Measurements from ENCODE around the gene PODN. TPM values are rescaled to one million over a fixed set of nuclear protein-coding genes. Genes with fewer than 3 reads are reported as not detected.

PODN gene
- total RNA-seq, 1 donor from 2014 or later = 4.6 TPM

GRCh38 chr1:53022179-53022578, 39.8 kb upstream of the PODN start:
- Mint-ChIP-seq H3K4me3 (no peak overlapping the region), H3K4me1 (no peaks in the 10 kb centered on the region), H3K36me3 (peaks cover 3% of the 10 kb centered on the region), H3K27me3 (ENCODE audit: low read depth) (no peaks in the 10 kb centered on the region), H3K9me3 (no peaks in the 10 kb centered on the region), H3K27ac (no peak overlapping the region)
- DNase-seq (ENCODE audit: low spot score in 2 of 2, unreplicated experiment in 2 of 2) = no peak
- TF ChIP-seq CTCF (IDR thresholded peaks at IDR 0.05; ENCODE audit: unreplicated experiment) = no peak

- no peaks in the 10 kb centered on the region for H3K4me1 Mint-ChIP-seq
- TF ChIP-seq CTCF (IDR thresholded peaks at IDR 0.05; ENCODE audit: unreplicated experiment) = no peak
Measured at GRCh38 chr1:53023546-53023945, 38.5 kb upstream of the PODN start.

GRCh38 chr1:53024117-53024516, 37.9 kb upstream of the PODN start:
- H3K27me3 Mint-ChIP-seq (ENCODE audit: low read depth) = no peaks in the 10 kb centered on the region

More at GRCh38 chr1:53023546-53023945, 38.5 kb upstream of the PODN start:
- H3K4me3 Mint-ChIP-seq = no peak overlapping the region
- no peak overlapping the region for H3K27ac Mint-ChIP-seq
- no peak for DNase-seq (ENCODE audit: low spot score in 2 of 2, unreplicated experiment in 2 of 2)
- H3K36me3 Mint-ChIP-seq = peaks cover 3% of the 10 kb centered on the region
- no peaks in the 10 kb centered on the region for H3K9me3 Mint-ChIP-seq
- H3K27me3 Mint-ChIP-seq (ENCODE audit: low read depth) = no peaks in the 10 kb centered on the region

GRCh38 chr1:53025034-53025768, 36.8 kb upstream of the PODN start:
- Mint-ChIP-seq H3K4me1 (no peaks in the 10 kb centered on the region), H3K27ac (no peak overlapping the region), H3K27me3 (ENCODE audit: low read depth) (no peaks in the 10 kb centered on the region), H3K4me3 (no peak overlapping the region), H3K9me3 (no peaks in the 10 kb centered on the region), H3K36me3 (no peaks in the 10 kb centered on the region)
- TF ChIP-seq CTCF (IDR thresholded peaks at IDR 0.05; ENCODE audit: unreplicated experiment) = no peak
- DNase-seq (ENCODE audit: low spot score in 2 of 2, unreplicated experiment in 2 of 2) = no peak

More at GRCh38 chr1:53024117-53024516, 37.9 kb upstream of the PODN start:
- no peaks in the 10 kb centered on the region for H3K36me3 Mint-ChIP-seq
- H3K4me3 Mint-ChIP-seq = no peak overlapping the region
- no peaks in the 10 kb centered on the region for H3K9me3 Mint-ChIP-seq
- no peaks in the 10 kb centered on the region for H3K4me1 Mint-ChIP-seq
- no peak for DNase-seq (ENCODE audit: low spot score in 2 of 2, unreplicated experiment in 2 of 2)
- no peak for TF ChIP-seq CTCF (IDR thresholded peaks at IDR 0.05; ENCODE audit: unreplicated experiment)
- no peak overlapping the region for H3K27ac Mint-ChIP-seq

- Mint-ChIP-seq H3K27me3 (ENCODE audit: low read depth) (no peaks in the 10 kb centered on the region), H3K4me3 (no peak overlapping the region), H3K4me1 (no peaks in the 10 kb centered on the region), H3K9me3 (no peaks in the 10 kb centered on the region), H3K36me3 (no peaks in the 10 kb centered on the region), H3K27ac (no peak overlapping the region)
- no peak for TF ChIP-seq CTCF (IDR thresholded peaks at IDR 0.05; ENCODE audit: unreplicated experiment)
- DNase-seq (ENCODE audit: low spot score in 2 of 2, unreplicated experiment in 2 of 2) = no peak
Measured at GRCh38 chr1:53025769-53026112, 36.3 kb upstream of the PODN start.
